ENCODE measurements around the gene MAP1LC3A.

The MAP1LC3A gene

DNA sequence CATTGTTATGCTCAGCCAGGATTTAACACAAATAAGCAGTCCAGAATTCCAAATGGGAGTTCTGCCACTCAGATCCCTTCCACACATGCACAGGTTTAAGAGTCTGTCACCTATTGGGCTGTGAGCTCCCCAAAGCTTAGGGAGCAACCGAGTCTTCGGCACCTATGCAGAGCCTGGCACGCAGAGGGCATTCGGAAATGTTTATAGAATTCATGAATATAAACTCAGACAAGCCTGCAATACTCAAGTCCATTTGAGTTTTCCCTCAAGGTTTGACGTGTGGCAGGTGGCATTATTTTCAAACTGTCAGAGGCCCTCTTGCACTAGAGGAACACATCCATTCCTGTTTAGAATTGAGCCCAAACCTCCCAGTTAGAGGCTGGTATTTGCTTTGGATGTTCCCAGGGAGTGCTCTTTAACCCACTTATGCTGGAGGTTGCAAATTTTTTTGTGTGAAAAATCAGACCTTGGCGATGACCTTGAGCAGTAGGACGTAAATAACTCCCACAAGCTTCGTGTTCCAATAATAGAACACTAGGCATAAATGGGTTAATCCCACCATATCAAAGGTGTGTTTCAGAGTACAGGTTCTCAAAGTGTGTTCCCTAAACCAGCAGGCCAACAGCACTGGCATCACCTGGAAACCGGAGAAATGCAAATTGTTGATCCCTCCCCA lies 28.1 kb downstream of the MAP1LC3A start:
- Histone ChIP-seq H3K9ac (ENCODE audit: low read length) (no peak overlapping the region), H2AFZ (ENCODE audit: low read depth, low read length, severe bottlenecking) (no peak overlapping the region), H3K4me3 (ENCODE audit: insufficient read depth, low read length, poor library complexity, severe bottlenecking) (no peak overlapping the region), H3K9me3 (ENCODE audit: insufficient read depth, low read length) (no peaks in the 10 kb centered on the region), H3K9me2 (replicated peaks; ENCODE audit: insufficient read depth, low read length) (no peaks in the 10 kb centered on the region), H3K27me3 (ENCODE audit: low read length) (no peaks in the 10 kb centered on the region), H3K36me3 (ENCODE audit: low read length) (no peaks in the 10 kb centered on the region), H3K4me2 (ENCODE audit: low read depth, low read length, poor library complexity, severe bottlenecking) (no peak overlapping the region), H3K79me2 (ENCODE audit: insufficient read depth, low read length) (no peaks in the 10 kb centered on the region), H3K27ac (ENCODE audit: low read depth, low read length) (no peak overlapping the region), H4K20me1 (ENCODE audit: low read depth, low read length) (no peaks in the 10 kb centered on the region), H3F3A (ENCODE audit: insufficient read depth) (no peaks in the 10 kb centered on the region)
- TF ChIP-seq EZH2phosphoT487 (conservative IDR thresholded peaks at IDR 0.05; ENCODE audit: low read length) = no peak
- TF ChIP-seq, protein P1, sequence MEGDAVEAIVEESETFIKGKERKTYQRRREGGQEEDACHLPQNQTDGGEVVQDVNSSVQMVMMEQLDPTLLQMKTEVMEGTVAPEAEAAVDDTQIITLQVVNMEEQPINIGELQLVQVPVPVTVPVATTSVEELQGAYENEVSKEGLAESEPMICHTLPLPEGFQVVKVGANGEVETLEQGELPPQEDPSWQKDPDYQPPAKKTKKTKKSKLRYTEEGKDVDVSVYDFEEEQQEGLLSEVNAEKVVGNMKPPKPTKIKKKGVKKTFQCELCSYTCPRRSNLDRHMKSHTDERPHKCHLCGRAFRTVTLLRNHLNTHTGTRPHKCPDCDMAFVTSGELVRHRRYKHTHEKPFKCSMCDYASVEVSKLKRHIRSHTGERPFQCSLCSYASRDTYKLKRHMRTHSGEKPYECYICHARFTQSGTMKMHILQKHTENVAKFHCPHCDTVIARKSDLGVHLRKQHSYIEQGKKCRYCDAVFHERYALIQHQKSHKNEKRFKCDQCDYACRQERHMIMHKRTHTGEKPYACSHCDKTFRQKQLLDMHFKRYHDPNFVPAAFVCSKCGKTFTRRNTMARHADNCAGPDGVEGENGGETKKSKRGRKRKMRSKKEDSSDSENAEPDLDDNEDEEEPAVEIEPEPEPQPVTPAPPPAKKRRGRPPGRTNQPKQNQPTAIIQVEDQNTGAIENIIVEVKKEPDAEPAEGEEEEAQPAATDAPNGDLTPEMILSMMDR (IDR thresholded peaks at IDR 0.05; ENCODE audit: insufficient read depth, low read length, poor library complexity, severe bottlenecking) = no peak

DNA sequence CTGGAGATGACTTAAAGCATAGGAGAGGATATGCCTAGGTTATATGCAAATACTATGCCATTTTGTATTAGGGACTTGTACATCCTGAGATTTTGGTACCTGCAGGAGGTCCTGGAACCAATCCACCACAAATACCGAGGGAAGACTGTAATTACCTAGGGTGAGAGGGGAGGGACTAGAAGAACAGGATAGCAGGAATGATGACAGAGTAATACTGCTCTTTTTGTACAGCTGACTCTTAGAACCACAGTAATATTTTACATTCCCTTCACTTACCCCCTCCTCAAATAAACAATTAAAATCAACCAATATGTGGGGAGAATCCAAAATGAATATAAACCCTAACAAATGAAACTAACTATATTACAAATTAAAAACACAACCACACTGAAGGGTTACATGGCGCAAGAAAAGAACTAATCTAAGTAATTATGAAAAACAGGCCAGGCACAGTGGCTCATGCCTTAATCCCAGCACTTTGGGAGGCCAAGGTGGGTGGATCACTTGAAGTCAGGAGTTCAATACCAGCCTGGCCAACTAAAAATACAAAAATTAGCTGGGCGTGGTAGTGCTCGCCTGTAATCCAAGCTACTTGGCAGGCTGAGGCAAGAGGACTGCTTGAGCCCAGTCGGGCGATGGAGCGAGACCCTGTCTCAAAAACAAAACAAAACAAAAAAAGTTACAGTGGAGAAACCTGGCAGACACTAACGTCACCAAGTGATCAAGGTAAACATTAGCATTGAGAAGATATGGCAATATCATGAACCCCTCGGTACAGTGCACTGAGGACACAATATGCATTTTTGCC lies 37.1 kb downstream of the MAP1LC3A start:
- no peaks in the 10 kb centered on the region for H3K9me2 ChIP-seq (replicated peaks; ENCODE audit: insufficient read depth, low read length)
- no peak overlapping the region for H3K4me3 ChIP-seq (ENCODE audit: insufficient read depth, low read length, poor library complexity, severe bottlenecking)
- no peak for TF ChIP-seq EZH2phosphoT487 (conservative IDR thresholded peaks at IDR 0.05; ENCODE audit: low read length)
- TF ChIP-seq, protein P1 (IDR thresholded peaks at IDR 0.05; ENCODE audit: insufficient read depth, low read length, poor library complexity, severe bottlenecking) = no peak
- H2AFZ ChIP-seq (ENCODE audit: low read depth, low read length, severe bottlenecking) = no peak overlapping the region
- H3K36me3 ChIP-seq (ENCODE audit: low read length) = no peaks in the 10 kb centered on the region
- H4K20me1 ChIP-seq (ENCODE audit: low read depth, low read length) = no peaks in the 10 kb centered on the region
- H3K9ac ChIP-seq (ENCODE audit: low read length) = no peak overlapping the region
- H3K27me3 ChIP-seq (ENCODE audit: low read length) = no peaks in the 10 kb centered on the region
- no peaks in the 10 kb centered on the region for H3K79me2 ChIP-seq (ENCODE audit: insufficient read depth, low read length)
- H3K9me3 ChIP-seq (ENCODE audit: insufficient read depth, low read length) = no peaks in the 10 kb centered on the region
- H3F3A ChIP-seq (ENCODE audit: insufficient read depth) = no peaks in the 10 kb centered on the region
- H3K27ac ChIP-seq (ENCODE audit: low read depth, low read length) = no peak overlapping the region
- H3K4me2 ChIP-seq (ENCODE audit: low read depth, low read length, poor library complexity, severe bottlenecking) = no peak overlapping the region

DNA sequence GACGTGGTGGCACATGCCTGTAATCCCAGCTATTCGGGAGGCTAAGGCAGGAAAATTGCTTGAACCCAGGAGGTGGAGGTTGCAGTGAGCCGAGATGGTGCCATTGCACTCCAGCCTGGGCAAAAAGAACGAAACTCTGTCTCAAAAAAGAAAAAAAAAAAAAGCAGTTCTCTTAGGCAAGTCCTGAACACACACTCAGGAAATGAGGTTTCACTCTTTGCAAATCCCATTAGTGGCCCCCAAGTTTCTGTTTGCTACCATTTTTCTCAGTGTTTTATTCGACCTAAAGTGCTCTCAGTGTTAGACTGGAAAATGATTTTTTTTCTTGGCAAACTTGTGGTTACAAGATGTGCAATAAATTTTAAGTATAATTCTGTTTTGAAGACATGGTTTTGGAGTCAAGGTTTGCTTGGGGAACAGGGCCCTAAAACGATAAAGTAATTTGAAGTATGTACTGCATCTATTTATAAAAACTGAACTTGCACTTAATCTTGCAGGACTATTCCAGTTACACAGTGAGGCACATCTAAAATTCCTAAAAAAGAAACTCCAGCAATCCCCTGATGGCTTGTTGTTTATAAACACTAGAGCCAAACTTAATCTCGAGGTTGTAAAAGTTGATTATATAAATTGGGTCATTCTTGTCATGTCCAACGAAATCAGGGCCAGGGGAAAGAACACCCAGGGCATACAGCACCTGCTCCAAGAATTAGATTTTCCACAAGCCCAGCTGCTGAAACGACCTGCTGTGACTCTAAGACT lies 42.6 kb downstream of the MAP1LC3A start:
- H3F3A ChIP-seq (ENCODE audit: insufficient read depth) = no peaks in the 10 kb centered on the region; the same call in 1 of the 2 replicates
- H3K27ac ChIP-seq (ENCODE audit: low read depth, low read length) = no peak overlapping the region
- no peak overlapping the region for H3K4me2 ChIP-seq (ENCODE audit: low read depth, low read length, poor library complexity, severe bottlenecking)
- no peak for TF ChIP-seq EZH2phosphoT487 (conservative IDR thresholded peaks at IDR 0.05; ENCODE audit: low read length)
- TF ChIP-seq, protein P1 (IDR thresholded peaks at IDR 0.05; ENCODE audit: insufficient read depth, low read length, poor library complexity, severe bottlenecking) = no peak
- H3K79me2 ChIP-seq (ENCODE audit: insufficient read depth, low read length) = no peaks in the 10 kb centered on the region
- H3K27me3 ChIP-seq (ENCODE audit: low read length) = no peaks in the 10 kb centered on the region
- H4K20me1 ChIP-seq (ENCODE audit: low read depth, low read length) = no peaks in the 10 kb centered on the region
- H2AFZ ChIP-seq (ENCODE audit: low read depth, low read length, severe bottlenecking) = no peak overlapping the region
- H3K9me2 ChIP-seq (replicated peaks; ENCODE audit: insufficient read depth, low read length) = no peaks in the 10 kb centered on the region
- H3K4me3 ChIP-seq (ENCODE audit: insufficient read depth, low read length, poor library complexity, severe bottlenecking) = no peak overlapping the region
- no peak overlapping the region for H3K9ac ChIP-seq (ENCODE audit: low read length)
- H3K9me3 ChIP-seq (ENCODE audit: insufficient read depth, low read length) = no peaks in the 10 kb centered on the region
- no peaks in the 10 kb centered on the region for H3K36me3 ChIP-seq (ENCODE audit: low read length)

Data from SU-DHL-6 (cell line).